Activated naive CD4-positive, alpha-beta T cell treated with anti-CD3 and anti-CD28 coated beads, Interleukin-2, amount 50 U/mL, for 72 hours (primary cell): ENCODE measurements around the gene MUSK. TPM values are rescaled to one million over a fixed set of nuclear protein-coding genes. Genes with fewer than 3 reads are reported as not detected.

Experiments
- ATAC-seq, 2 donors: fragments of 150-1000 bp; cut with Tn5 transposase; 2 replicates each; pipeline ENCODE4 v1.10.0; 2021; ENCODE audit warnings: mild to moderate bottlenecking in 2 of 2, moderate library complexity in 2 of 2
- DNase-seq, 2 donors: peaks; one replicate each; pipeline ENCODE4 v3.0.0; 2021 to 2022; ENCODE audit warnings: low spot score in 2 of 2
- H3K27ac Mint-ChIP-seq, 2 donors: one replicate each; pipeline ENCODE4 v1.8.0; 2022; ENCODE audit warnings: mild to moderate bottlenecking in 2 of 2, mixed read lengths in 2 of 2
- H3K36me3 Mint-ChIP-seq, 2 donors: one replicate each; pipeline ENCODE4 v1.8.0; 2022; ENCODE audit warnings: mixed read lengths in 2 of 2
- H3K9me3 Mint-ChIP-seq, 2 donors: one replicate each; pipeline ENCODE4 v1.8.0; 2022; ENCODE audit warnings: mixed read lengths in 2 of 2
- total RNA-seq, 2 donors: library from RNA; stranded (reverse); gene quantifications; one replicate each; pipeline ENCODE4 v1.2.3, GENCODE V29; 2022

The MUSK gene
- total RNA-seq, result not detected

DNA sequence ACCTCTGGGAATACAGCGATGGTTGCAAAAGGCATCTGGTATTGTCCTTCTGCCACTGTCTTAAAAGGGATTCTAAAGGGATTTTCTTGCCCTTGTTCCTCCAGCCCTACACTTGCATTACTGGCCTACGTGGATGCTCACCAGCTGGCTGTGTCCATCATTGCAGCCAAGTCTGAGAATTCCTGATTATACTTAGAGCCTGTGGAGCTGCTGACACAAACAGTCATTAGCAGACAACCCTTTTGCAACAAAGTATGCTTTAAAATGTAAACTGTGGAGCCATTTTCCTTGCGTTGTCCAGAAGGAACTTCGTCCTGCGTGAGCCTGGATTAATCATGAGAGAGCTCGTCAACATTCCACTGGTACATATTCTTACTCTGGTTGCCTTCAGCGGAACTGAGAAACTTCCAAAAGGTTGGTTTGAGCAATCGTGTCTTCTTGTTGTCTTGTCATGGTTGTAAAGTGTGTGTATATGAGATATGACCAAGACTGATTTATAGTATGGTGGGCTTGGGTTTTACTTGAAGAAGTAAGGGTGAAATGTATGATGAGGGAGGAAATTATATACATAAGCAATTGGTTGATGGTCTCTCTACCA is at the start of gene MUSK:
Gene MUSK, plus strand, starts transcription at position 222 of the 598 bp plus-strand sequence. Its CDS starts 114 bp downstream, at position 336.
- Mint-ChIP-seq H3K27ac (no peak within 1 kb of the TSS), H3K36me3 (no peaks in the 10 kb centered on the region), H3K9me3 (peaks cover 0 to 4% of the 10 kb centered on the region in 2 donors)
- no peak for DNase-seq
- no peak for ATAC-seq

DNA sequence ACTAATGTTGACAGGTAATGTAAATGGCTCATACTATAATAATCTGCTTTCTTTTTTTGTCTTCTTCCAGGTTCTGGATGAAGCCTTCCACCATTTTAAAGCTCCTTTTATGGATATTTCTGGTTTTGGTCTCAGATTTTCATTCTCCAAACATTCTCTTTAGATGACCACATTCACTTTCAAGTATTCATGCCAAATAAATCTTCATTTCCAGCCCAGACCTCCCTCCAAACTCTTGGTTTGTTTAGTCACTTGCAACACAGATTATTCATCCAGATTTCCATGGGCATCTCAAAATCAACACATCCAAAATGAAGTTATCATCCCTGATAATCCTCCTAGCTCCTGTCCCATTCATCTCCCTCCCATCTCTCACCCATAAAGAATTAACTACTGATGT is 48.8 kb upstream of the MUSK start:
- H3K27ac Mint-ChIP-seq, result no peak overlapping the region
- peaks cover 0 to under 1% of the 10 kb centered on the region in 2 donors for H3K9me3 Mint-ChIP-seq
- ATAC-seq, result no peak
- no peaks in the 10 kb centered on the region for H3K36me3 Mint-ChIP-seq
- no peak for DNase-seq

DNA sequence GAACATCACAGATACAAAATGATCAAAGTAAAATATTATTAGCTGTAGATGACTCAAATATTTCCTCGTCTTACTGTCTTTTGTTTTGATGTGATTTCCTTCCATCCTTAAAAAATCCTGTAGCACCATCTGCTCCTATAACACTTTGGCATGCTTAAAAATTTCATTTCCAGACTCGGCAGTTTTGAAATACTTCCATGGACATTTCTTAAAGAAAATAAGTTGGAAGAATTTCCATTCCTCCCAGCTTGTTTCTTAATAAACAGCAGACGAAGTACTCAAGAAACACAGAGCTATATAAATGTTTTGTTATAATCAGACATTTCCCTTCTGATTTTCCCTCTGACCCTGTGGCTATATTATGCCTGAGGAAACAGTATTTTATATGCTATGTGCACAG is 47.9 kb upstream of the MUSK start:
- no peaks in the 10 kb centered on the region for H3K36me3 Mint-ChIP-seq
- H3K27ac Mint-ChIP-seq, result no peak overlapping the region
- no peaks in the 10 kb centered on the region for H3K9me3 Mint-ChIP-seq
- ATAC-seq, result no peak
- no peak for DNase-seq

GRCh38 chr9:110622368-110622767 is 46.2 kb upstream of the MUSK start:
- DNase-seq (no peak), ATAC-seq (no peak)
- no peak overlapping the region for H3K27ac Mint-ChIP-seq
- H3K36me3 Mint-ChIP-seq, result no peaks in the 10 kb centered on the region
- H3K9me3 Mint-ChIP-seq, result no peaks in the 10 kb centered on the region

- Mint-ChIP-seq H3K36me3 (no peaks in the 10 kb centered on the region), H3K9me3 (no peaks in the 10 kb centered on the region), H3K27ac (no peak overlapping the region)
- ATAC-seq (no peak), DNase-seq (peak in 1 of 2 donors; percentile 22)
These were observed 45.0 kb upstream of the MUSK start for GRCh38 chr9:110623462-110624025.

DNA sequence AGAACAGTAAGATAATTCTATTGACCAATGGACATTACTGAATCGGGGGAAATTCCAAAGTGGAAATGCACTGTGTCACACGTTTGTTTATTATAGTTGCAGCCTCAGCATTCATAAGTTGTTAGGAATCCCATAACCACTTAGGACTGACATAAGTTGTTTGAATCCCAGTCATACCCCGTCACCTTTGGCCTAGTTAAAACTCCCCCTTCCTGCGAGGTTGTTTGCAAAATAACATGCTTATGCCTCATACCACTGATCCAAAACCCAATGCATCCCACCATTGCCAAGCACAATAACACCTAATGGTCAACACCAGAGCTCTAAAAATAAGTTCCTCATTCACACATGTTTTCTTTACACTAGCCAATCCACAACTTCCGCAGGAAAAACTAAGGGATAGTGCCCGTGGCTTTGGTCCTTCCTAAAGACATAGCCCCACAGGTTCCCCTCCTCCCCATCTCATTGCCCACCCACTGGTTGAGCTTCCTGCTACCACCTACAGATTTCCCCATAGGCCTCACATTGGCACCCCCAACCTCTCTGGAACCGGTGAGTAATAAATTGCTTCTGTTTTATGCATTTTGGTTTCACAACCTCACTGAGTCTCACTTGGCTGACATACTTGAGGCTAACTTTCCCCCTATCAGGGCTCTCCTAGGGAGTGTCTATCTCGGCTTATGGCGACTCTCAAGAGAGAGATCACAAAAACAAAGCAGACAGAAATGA is 42.3 kb upstream of the MUSK start:
- H3K36me3 Mint-ChIP-seq, result no peaks in the 10 kb centered on the region
- no peaks in the 10 kb centered on the region for H3K9me3 Mint-ChIP-seq
- peak; percentile 48 to 99 for ATAC-seq
- H3K27ac Mint-ChIP-seq, result no peak overlapping the region
- DNase-seq, result peak in 1 of 2 donors; percentile 20

DNA sequence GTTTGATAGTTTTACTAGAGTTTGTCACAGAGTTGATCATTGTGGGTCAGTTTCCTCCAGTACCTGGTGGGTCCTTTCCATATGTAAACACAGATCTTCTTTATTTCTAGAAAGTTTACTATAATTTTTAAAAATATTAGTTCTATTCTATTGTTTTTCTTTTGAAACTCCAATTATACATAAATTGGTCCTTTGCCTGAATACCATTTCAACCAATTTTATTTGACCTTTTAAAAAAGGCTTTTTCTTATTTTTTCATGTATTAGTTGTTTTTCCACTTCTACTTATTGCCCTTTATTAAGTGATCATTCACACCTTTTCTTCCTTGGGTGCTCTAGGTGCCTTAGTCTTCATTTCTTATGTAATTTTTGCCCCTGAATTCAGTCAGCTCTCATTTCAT is 33.0 kb upstream of the MUSK start:
- no peaks in the 10 kb centered on the region for H3K36me3 Mint-ChIP-seq
- no peak overlapping the region for H3K27ac Mint-ChIP-seq
- H3K9me3 Mint-ChIP-seq, result peaks cover 12 to 15% of the 10 kb centered on the region in 2 donors
- DNase-seq, result no peak
- no peak for ATAC-seq

DNA sequence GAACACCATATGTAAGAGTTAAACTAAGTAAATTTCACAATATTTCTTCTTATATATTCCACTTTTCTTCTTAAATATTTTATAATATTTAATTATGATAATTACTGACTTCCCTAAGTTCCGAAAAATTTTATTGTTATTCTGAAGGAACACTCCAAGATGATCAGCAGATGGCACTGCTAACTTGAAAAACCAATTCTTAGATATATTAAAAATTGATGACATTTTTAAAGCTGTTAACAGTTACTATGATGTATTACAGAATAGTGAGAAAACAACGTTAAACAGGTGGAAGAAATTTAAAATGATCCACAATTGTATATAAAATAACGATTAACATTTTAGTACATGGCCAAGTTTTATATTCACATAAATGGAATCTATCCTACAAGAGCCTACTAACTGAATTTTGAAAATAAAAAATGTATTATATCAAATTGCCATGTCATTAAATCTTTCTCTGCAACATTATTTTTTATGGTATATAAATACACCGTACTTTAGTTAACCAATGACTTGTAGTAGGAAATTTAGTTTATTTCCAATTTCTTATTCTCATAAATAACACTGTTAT is 30.1 kb upstream of the MUSK start:
- ATAC-seq (no peak), DNase-seq (no peak)
- H3K27ac Mint-ChIP-seq, result no peak overlapping the region
- H3K9me3 Mint-ChIP-seq, result peaks cover 12 to 15% of the 10 kb centered on the region in 2 donors
- H3K36me3 Mint-ChIP-seq, result no peaks in the 10 kb centered on the region

DNA sequence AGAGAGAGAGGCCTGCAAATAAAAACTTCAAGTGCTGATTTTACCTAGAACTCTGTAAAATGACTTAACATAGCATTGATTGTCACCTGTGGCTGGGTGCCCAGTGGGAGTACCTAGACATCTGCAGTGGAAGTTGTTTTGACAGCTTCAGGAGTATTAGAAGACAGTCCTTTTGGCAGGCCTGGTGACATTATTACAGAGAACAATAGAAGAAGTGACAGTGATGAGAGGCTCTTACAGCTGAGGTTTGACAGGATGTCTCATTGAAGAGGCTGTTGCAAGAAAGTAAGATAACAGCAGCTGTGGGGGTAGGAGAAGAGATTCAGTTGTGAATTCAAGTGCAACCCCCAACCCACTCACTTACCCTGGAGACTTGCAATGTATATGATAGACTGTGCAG is 27.9 kb upstream of the MUSK start:
- ATAC-seq (no peak), DNase-seq (no peak)
- peaks cover 0 to 9% of the 10 kb centered on the region in 2 donors for H3K9me3 Mint-ChIP-seq
- no peak overlapping the region for H3K27ac Mint-ChIP-seq
- H3K36me3 Mint-ChIP-seq, result no peaks in the 10 kb centered on the region

DNA sequence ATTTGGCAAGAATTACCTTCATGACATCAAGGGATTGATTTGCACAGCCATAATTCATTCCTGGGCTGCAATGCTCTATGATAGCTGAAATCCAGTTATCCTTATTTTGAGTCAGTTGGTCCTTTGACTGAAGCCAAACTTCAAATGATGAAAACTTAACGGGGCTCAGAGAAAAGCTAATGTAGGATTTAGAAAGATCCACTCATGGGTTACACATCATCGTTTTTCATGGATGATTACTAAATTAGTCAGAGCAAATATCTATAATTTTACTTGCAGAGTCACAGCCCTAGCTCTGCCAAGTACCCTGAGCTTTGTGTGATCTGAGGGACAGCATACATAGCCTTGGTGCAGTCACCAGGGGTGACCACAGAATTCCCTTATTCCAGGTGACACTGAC is 27.3 kb upstream of the MUSK start:
- Mint-ChIP-seq H3K27ac (no peak overlapping the region), H3K36me3 (no peaks in the 10 kb centered on the region)
- no peak for DNase-seq

DNA sequence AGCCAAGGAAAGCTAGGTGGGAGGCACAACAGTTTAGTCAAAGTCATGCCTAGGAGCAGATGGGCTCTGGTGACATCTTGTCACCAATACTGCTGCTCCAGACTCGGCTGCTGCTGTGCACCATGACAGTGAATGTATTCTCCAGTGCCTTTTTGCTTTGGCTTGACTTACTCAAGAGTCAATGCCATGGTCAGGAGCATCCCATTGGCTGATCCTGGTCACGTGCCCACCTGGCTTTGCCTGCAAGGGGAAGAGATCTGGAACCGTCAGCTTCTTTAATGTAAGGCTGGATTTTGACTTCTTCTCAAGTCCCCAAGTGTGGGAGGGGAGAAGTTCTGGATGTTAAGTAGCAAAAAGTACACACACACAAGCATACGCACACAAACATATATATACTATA is 19.9 kb upstream of the MUSK start:
- Mint-ChIP-seq H3K27ac (no peak overlapping the region), H3K36me3 (no peaks in the 10 kb centered on the region), H3K9me3 (peaks cover 0 to 3% of the 10 kb centered on the region in 2 donors)
- DNase-seq (no peak), ATAC-seq (no peak)

More for the DNA sequence above, 27.3 kb upstream of the MUSK start:
- peaks cover 0 to 3% of the 10 kb centered on the region in 2 donors for H3K9me3 Mint-ChIP-seq
- ATAC-seq, result no peak

GRCh38 chr9:110650261-110650660 is 18.3 kb upstream of the MUSK start:
- DNase-seq (no peak), ATAC-seq (no peak)
- Mint-ChIP-seq H3K36me3 (no peaks in the 10 kb centered on the region), H3K27ac (no peak overlapping the region), H3K9me3 (peaks cover 0 to 3% of the 10 kb centered on the region in 2 donors)

DNA sequence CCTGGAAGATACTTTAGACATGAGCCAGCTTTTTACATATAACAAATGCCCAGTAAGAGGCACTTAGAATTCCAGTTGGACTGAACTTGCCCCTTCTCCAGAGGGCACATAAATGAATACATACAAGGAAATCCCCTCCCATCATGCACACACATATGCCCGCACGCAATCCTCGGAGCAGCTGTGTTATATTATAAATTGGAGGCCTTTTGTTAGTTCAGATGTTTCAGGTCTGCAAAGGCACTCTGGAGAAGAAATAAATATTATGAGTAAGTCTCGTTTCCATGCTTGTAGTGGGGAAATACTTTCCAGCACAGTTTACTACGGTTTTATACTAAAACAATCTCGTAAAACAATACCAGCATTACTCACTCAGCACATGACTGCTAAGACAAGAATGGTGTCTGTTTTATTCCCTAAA is 17.6 kb upstream of the MUSK start:
- DNase-seq, result no peak
- H3K36me3 Mint-ChIP-seq, result no peaks in the 10 kb centered on the region

GRCh38 chr9:110655754-110656641 is 12.6 kb upstream of the MUSK start:
- no peak for DNase-seq
- peaks cover 4 to 7% of the 10 kb centered on the region in 2 donors for H3K9me3 Mint-ChIP-seq
- H3K27ac Mint-ChIP-seq, result no peak overlapping the region
- ATAC-seq, result no peak
- no peaks in the 10 kb centered on the region for H3K36me3 Mint-ChIP-seq

More for the DNA sequence above, 17.6 kb upstream of the MUSK start:
- Mint-ChIP-seq H3K27ac (no peak overlapping the region), H3K9me3 (peaks cover 0 to 3% of the 10 kb centered on the region in 2 donors)
- no peak for ATAC-seq

DNA sequence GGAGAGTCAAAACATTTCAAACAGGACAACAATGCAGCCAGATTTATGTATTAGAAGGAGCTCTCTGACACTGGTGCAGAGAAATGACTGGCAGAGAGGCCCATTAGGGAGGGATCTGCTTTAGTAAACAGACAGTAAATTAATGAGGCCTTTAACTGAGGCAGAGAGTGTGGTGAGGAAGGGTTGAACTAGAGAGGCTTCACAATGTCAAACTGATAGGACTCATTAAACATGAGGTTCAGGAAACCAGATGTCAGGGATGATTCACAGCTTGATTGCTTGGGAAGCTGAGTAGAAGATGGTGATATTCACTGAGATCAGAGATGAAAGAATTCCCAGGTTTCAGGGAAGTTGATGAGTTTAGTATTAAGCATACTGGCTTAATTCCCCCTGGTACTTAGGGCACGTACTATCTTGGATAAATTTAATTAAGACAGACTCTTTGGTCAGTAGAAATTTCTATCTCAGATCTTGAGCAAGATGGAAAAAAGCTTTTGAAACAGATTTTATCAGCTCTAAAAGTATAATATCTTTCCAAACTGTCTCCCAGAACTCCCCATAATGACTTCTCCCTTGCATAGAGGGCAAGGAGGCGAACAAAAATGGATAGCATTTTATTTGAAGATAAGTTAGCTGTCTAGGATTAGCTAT is 8.6 kb upstream of the MUSK start:
- Mint-ChIP-seq H3K27ac (no peak overlapping the region), H3K9me3 (peaks cover 4 to 7% of the 10 kb centered on the region in 2 donors), H3K36me3 (no peaks in the 10 kb centered on the region)
- DNase-seq (no peak), ATAC-seq (no peak)

GRCh38 chr9:110669433-110669832 is 842 bp downstream of the MUSK start:
- Mint-ChIP-seq H3K9me3 (peaks cover 0 to 4% of the 10 kb centered on the region in 2 donors), H3K36me3 (no peaks in the 10 kb centered on the region), H3K27ac (no peak overlapping the region)
- no peak for DNase-seq
- no peak for ATAC-seq
